T-helper 1 cell treated with Interleukin-12 subunit alpha and Interleukin-12 subunit beta and Interleukin-4 antibody, amounts not matched to agents 30 ng/mL and 1 ng/mL, for 36 hours (primary cell): Measurements from ENCODE around the gene UMPS. TPM values are rescaled to one million over a fixed set of nuclear protein-coding genes. Genes with fewer than 3 reads are reported as not detected.

Experiments used
- intact Hi-C: fragments of 100-400 bp; cut with micrococcal nuclease; formaldehyde crosslinking; loops from one replicate; pipeline ENCODE4 v1.15.1; 2024
- total RNA-seq: library from RNA; stranded (reverse); gene quantifications from 2 replicates; pipeline ENCODE4 v1.2.3, GENCODE V29; 2022

Gene UMPS
- 32.5 and 33.6 TPM in 2 replicates for total RNA-seq

DNA sequence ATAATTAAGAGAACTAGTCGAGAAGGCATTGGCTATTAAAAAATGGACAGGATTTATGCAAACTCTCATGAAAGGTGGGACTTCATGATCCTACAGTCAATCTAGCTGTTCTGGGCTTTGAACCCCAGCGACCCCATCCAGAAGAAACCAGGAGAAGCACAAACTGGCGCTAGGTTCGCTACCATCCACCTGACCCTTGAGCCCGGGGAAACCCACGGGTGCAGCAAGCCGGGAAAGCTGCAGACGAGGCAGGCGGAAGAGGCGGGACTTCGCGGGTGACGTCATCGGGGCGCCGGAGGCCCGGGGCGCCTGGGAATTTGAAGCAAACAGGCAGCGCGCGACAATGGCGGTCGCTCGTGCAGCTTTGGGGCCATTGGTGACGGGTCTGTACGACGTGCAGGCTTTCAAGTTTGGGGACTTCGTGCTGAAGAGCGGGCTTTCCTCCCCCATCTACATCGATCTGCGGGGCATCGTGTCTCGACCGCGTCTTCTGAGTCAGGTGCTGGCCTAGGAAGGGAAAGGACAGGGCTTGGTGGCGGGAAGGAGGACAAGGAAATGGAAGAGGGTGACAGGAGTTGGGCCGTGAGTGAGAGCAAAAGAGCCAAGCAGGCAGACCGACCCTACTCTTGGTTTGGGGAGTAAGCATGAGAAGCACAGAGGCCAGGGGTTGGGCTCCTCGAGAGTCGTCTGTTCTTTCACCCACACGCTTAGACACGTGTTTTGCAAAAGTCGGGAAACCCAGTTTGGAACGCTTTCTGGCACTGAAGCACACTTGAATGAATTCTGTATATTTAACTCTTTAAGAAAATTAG lies at the start of gene UMPS:
UMPS (plus strand) TSS at position 324 of the 812 bp plus-strand sequence; CDS start at position 344, 20 bp downstream.
- intact Hi-C loops = loop anchor here (1.0 to 10.0 kb wide), 12 partner anchors 31 to 1747 kb away; partner anchors contain the start of genes CCDC14, HACD2, OSBPL11 and SNX4

DNA sequence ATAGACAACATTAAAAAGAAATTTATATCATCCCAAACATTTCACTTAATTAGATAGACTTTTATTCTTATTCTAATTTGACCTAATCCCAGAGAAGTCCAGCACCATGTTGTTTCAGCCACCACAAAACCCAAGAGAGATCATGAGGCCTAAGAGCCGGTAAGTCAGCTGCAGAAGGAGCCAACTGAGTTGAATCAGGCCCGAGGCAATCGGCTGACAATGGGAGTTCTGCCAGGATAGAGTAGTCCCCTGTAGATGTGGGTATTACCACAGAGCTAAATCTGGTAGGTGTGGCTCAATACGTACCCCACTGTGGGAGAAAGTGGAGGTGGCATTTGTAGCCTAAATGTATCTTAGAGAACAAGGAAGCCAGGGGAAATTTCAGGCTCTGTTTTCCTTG lies 49.7 kb upstream of the UMPS start:
- intact Hi-C loops = no loop called here

DNA sequence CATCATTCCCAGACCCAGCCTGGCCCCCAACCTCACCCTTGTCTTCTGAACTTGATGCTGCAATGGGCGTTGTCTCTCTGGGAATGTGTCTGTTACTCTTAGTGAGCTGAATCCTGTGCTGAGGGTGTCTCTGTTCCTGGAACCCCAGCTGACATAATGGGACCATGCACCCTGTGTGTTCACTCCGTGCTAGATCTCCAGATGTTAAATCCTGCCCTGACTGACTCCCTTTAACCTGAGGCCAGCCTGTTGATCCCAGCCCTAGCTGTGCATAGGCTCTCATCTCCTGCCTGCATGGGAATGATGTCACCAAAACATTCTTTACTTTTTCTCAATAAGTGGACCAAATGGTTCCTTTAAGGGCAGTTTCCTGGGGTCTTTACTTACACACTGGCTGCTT lies 48.0 kb upstream of the UMPS start:
- intact Hi-C loops = no loop called here

DNA sequence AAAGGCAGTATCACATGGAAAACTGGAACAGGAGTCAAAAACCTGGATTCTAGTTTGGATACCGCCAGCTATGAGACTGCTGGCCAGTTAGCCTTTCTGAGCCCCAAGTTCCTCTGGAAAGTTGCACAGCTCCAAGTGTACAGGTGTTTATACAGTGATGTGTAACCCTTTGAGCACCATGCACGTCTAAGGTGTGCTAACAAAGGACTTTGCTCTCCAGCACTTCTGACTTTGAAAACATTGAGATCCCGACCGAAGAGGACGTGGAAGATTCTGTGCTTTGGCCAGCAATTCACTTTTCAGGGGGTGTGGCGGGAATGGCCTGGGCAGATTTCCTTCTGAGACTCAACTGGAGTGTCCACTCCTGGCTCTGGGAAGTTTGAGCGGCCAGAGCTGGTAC lies 45.8 kb upstream of the UMPS start:
- intact Hi-C loops = no loop called here

DNA sequence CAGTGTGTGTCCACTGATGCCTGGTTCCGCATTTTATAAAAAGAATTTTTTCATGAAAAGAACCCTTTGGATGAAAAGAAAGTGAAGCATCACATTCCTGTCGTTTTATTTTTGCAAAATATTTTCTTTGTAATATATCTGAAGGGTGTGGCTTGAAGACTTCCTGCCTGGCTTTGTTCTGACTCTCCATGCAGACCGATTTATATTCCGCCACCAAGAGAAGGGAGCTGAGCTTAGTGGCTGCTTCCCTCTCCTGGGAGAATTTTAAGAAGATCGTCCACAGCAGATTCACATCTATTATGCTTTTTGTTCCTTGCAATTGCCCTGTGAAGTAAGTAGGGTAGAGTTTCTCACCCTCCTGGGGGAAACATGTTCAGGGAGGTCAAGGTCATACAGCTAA lies 45.2 kb upstream of the UMPS start:
- intact Hi-C loops = loop anchor here (5.0 kb wide), 1 partner anchor 48 kb away; no protein-coding TSS in a partner anchor

DNA sequence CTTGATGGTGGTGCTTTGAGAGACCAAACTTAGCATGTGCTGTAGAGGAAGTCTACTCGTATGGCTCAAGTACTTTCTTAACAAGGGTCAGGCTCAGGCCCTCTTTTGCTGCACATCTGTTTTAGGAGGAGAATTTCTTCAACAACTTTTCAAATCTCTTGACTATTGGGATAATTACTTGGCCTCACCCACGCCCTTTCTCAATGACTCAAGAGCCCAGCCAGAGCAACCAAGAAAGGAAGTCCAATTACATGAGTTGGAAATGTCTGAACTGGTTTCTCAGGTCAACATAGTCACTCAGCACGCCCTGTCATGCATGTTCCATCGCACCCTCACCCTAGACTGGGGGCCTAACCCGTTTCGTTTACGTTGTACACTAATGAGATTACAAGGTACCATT lies 44.8 kb upstream of the UMPS start:
- intact Hi-C loops = loop anchor here (5.0 kb wide), 1 partner anchor 48 kb away; no protein-coding TSS in a partner anchor

DNA sequence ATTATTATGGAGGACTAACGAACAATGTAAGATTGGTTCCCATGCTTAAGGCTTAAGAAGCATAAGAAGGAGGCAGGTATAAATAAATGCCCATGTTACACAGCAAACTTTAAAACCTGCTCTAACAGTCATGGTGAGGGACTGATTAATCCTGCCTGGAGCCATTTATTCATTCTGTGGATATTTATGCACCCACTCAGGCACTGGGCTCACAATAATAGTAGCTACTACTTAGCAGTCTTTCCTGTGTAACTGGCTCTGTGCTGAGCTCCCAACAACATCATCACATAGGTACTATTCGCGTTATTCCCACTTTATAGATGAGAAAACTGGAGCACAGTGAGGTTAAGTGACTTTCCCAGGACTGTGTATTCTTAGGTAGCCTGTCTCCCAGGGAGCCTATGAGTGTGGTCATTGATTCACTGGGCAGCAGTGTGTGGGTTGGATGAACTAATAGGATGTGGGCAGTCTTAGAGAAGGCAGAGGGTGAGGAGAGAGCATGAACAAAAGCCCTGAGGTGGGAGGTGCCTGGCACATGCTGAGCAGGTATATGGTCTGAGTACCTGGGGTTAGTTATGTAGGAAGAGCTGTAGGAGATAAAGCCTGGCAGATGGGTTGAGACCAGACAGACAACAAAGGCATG lies 44.1 kb upstream of the UMPS start:
- intact Hi-C loops = loop anchor here (5.0 kb wide), 1 partner anchor 49 kb away; no protein-coding TSS in a partner anchor

DNA sequence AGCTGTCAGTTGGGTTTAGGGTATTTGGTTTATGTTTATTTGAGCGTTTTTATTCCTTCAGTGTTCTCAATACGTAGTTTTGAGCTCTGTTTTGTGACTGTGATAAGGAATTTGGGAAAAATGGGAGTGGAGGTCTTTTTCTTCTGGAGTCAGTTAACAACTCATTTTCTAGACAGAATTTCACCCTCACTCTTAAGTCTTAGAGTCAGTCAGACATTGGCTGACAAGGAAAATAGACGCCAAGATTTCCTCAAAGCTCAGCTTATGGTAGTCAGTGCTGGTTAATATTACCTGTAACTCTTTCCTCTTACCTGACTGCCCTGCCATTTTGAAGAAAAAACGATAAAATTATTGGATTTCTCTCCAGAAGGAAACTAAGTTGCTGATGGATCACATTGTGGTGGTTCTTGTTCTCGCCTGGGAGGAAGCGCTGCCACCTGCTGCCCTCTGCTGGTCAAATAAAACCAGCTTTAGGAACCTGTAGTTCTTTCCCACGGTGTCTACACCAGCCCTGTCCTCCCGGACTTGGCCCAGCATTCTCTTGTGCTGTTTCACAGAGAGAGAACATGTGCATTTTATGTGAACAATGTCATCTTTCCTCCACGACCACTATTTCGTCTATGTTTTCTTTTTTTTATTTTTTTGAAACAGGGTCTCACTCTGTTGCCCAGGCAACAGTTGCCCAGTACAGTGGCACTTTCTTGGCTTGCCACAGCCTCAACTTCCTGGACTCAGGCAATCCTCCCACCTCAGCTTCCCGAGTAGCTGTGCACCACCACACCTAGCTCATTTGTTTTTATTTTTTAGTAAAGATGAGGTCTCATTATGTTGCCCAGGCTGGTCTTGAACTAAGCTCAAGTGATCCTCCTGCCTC lies 41.4 kb upstream of the UMPS start:
- intact Hi-C loops = loop anchor here (1.0 to 5.0 kb wide), 4 partner anchors 52 to 212 kb away; no protein-coding TSS in a partner anchor

DNA sequence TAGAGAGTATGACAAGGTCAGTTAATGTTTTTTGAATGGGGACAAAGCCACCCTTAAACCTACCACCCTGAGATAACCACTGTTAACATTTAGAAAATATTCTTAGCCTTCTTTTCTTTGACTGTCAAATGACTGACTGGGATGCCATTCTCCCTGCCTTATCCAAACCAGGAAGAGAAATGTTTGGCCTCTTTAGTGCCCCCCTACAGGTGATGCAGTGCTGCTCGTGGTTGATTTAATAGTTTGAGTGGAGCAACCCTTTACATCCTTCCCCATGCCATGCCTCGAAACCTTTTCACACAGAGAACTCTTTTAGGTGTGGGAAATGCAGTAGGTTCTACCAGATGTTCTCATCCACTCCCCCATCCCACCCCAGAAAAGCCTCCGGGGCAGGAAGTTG lies 38.7 kb upstream of the UMPS start:
- intact Hi-C loops = no loop called here

DNA sequence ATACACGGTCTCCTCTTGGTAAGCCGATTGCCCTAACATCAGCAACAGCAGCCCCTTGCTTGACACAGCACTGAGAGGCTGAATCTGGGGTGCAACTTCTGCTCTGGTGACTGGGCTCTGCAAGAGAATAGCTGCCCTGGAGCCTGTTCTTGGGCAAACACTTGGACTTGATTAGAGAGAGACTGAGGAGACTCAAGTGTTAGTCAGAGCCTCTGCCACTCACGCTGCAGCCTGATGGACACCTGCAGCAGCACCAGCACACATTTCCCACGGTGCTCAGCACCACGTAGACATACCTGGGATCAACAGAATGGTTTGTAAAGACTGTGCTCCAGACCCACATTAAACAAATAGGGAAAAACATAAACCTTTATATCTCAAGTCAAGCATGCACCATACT lies 35.8 kb upstream of the UMPS start:
- intact Hi-C loops = no loop called here

DNA sequence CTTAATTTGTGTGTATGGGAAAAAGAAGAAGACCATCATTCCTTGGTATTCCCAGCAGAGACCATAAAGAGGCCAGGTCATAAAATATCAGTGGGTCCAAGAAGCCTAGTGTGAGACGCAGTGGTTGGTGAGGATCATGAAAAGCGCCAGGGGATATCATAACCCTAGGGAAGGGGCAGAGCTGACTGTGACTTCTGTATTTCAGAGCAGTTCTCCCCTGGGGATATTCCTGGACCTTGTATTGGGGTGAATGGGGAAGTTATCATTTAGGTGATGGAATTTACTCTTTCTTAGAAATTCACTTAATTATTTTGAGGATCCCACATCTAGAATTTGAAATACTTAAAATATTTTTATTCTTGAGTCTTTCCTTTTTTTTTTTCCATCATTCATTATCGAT lies 34.9 kb upstream of the UMPS start:
- intact Hi-C loops = loop anchor here (5.0 kb wide), 1 partner anchor 588 kb away; no protein-coding TSS in a partner anchor

DNA sequence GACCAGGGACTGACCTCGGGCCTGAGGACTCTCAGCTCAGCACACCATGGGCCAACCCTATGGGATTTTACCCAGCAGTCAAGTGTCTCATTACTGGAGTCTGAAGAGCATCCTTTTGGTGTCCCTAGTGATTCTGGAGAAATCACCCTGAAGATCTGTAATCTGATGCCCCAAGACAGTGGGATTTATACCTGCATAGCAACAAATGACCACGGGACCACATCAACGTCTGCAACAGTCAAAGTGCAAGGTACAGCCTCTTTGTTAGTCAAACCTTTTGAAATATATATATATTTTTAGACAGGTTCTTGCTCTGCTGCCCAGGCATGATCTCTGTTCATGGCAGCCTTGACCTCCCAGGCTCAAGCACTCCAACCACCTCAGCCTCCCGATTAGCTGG lies 34.2 kb upstream of the UMPS start:
- intact Hi-C loops = loop anchor here (5.0 kb wide), 1 partner anchor 589 kb away; no protein-coding TSS in a partner anchor

DNA sequence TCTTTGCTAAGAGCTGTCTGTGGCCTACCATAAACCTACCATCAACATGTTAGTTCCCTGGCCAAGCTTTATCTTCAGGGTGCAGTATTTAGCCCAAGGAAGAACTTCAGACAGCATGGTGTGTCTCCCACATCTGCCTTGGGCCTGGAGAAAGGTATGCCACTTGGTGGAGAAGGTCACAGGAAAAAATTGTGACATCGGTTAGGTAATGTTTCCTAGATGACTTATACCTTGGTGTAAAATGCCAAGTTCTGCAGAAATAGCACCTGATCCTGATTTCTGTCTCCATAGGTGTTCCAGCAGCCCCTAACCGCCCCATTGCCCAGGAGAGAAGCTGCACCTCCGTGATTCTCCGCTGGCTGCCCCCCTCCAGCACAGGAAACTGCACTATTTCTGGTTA lies 33.0 kb upstream of the UMPS start:
- intact Hi-C loops = loop anchor here (5.0 kb wide), 1 partner anchor 590 kb away; no protein-coding TSS in a partner anchor

DNA sequence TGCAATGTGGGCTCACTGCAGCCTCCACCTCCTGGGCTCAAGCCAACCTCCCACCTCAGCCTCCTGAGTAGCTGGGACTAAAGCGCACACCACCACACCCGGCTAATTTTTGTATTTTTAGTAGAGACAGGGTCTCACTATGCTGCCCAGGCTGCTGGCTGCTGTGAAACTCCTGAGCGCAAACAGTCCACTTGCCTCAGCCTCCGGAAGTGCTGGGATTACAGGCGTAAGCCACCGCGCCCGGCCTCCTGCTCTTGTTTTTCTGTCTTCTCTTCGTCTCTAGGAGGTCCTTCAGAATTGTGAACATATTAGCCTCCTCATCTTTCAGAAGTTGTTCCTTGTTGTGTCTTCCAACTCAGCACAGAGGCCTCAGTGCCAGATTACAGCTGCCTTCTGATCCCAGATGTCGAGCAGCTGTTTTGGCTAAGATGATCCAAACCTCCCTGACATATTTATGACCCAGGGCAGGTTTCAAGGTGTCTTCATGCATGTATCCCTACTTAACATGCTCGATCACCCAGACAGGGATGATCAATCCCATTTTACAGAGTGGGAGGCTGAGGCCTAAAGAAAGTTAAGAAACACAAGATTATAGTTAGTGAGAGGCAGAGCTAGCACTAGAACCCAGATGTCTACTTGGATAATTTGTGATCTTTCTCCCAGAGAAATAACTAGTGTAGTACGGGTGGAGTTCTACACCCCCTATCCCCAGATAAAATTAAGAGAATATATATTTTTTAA lies 32.1 kb upstream of the UMPS start:
- intact Hi-C loops = loop anchor here (5.0 kb wide), 1 partner anchor 591 kb away; no protein-coding TSS in a partner anchor

DNA sequence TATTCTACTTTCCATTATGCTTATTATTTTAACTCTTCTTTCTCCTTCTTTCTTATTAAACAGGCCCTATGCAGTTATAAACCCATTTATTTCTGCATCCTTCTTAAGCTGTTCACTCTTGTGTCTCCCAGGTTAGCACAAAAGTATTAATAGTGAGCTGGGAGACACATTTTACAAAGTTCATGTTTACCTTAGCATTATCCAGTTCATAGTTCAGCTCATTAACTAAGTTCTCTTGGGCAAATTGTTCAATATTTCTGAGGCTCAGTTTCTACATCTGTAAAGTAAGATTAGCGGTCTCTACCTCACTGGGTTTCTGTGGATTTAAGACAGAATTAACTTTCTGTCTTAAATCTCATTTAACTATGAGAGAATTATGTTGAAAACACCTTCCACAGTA lies 31.2 kb upstream of the UMPS start:
- intact Hi-C loops = loop anchor here (5.0 kb wide), 1 partner anchor 592 kb away; no protein-coding TSS in a partner anchor

DNA sequence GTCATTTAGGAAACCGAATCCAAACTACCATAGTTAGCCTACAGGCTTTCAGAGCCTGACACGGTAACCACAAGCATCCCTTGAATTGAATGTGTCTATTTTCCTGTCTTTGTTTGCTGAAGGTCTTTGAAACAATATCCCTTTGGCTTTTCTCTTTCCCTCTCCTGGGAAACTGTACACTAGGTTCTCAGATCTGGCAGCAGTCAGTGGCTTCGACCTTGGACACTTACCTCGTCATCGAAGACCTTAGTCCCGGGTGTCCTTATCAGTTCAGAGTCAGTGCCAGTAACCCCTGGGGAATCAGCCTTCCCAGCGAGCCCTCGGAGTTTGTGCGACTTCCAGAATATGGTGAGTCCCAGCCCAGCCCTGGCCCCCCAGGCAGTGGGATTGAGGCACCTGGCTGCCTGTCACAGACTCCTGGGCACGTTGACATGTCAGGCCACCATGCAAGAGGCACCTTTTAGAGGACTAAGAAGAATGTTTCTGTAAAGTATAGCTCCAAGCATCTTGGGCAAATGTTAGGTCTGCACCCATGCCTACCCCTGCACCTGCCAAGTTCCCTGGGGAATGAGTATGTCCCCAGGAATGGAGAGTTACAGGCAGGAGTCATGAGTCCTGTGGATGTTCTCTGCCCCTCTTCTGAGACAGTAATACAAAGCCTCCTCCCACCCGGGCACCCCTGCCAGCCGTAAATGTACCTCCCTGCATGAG lies 30.4 kb upstream of the UMPS start:
- intact Hi-C loops = loop anchor here (5.0 kb wide), 1 partner anchor 593 kb away; no protein-coding TSS in a partner anchor

DNA sequence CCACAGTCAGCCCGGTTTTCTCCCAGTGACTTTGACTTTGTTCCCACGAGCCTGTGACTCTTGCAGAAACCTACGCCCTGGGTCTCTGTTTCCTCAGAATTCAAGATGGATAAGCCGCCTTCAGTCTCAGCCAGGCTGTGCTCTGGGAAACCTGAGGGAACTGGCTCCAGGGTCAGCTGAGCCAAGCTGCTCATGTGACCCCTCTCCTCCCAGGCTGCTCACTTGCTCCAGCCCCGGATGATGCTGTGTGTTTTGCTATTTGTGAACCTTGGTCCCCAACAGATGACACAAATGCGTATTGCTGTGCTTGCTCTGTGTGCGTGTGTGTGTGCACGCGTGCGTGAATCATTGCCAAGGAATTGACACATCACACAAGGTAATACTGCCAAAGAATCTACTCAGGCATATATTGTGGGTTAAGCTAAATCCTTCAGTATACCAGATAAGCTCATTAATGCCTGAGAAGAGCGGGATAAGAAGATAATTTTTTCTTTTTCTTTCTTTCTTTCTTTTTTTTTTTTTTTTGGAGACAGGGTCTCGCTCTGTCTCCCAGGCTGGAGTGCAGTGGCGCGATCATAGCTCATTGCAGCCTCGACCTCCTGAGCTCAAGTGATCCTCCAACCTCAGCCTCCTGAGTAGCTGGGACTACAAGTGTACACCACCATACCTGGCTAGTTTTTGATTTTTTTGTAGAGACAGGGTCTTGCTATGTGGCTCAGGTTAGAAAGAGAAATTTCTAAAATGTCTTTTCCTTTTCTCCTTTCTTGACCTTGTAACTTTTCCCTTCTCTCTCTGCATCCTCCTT lies 29.2 kb upstream of the UMPS start:
- intact Hi-C loops = no loop called here

DNA sequence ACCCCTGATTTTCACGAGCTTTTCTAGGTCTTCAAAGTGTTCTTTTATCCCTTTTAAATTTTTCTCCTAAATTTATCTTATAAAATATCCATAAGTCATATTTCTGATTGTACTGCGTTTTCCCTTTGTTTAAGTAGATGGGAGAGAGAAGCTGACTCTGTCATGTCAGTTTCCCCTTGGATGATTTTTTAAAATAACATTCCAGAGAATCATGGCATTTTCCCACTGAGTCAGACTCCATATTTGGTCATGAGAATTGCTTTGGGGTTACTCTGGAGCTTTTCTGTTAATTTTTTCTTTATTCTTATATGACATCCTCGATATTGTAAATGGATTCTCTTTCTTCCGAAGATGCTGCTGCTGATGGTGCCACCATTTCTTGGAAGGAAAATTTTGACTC lies 28.6 kb upstream of the UMPS start:
- intact Hi-C loops = no loop called here

DNA sequence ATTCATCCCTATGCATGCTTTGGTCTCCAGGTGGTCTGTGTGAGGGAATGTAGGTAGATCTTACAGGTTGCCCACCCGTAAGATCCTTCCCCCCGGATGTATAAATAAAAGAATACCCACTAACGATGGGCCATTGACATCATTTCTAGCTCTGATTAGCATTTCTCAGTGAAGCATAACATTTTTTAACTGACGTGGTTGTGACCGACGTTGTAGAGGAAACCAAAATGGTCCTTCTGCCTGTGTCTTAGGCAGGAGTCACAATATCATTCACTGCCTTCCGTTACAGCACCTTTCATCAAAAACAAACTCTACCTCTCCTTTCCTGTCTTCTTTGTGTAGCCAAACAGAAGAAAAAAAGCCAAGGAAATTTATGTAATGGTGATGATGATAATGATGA lies 27.3 kb upstream of the UMPS start:
- intact Hi-C loops = no loop called here
